Epidermal melanocyte (primary cell): ENCODE measurements around the gene PRKCE.

Experiments used
- DNase-seq: peaks from one replicate; pipeline ENCODE4 v3.0.0; 2011; ENCODE audit warnings: low spot score; ENCODE audit not compliant: insufficient read length

The PRKCE gene

GRCh38 chr2:46010223-46010924 is 358.9 kb downstream of the PRKCE start:
- DNase-seq, result no peak

GRCh38 chr2:46010925-46011490 is 359.5 kb downstream of the PRKCE start:
- DNase-seq, result peak; percentile 37

GRCh38 chr2:46012618-46013240 is 361.3 kb downstream of the PRKCE start:
- DNase-seq, result no peak

- no peak for DNase-seq
These were observed 362.3 kb downstream of the PRKCE start for GRCh38 chr2:46013726-46014125.

- DNase-seq, result peak; percentile 72
These were observed 363.6 kb downstream of the PRKCE start for GRCh38 chr2:46014911-46015654.

- DNase-seq, result no peak
These were observed 364.2 kb downstream of the PRKCE start for GRCh38 chr2:46015671-46016070.

- DNase-seq, result no peak
These were observed 364.6 kb downstream of the PRKCE start for GRCh38 chr2:46016091-46016490.

GRCh38 chr2:46018773-46019591 is 367.5 kb downstream of the PRKCE start:
- DNase-seq, result no peak

- DNase-seq, result no peak
These were observed 368.9 kb downstream of the PRKCE start for GRCh38 chr2:46020416-46020815.

GRCh38 chr2:46023165-46023854 is 371.8 kb downstream of the PRKCE start:
- no peak for DNase-seq

GRCh38 chr2:46024146-46024779 is 372.8 kb downstream of the PRKCE start:
- no peak for DNase-seq

- no peak for DNase-seq
These were observed 373.6 kb downstream of the PRKCE start for GRCh38 chr2:46025081-46025480.

GRCh38 chr2:46025676-46026075 is 374.2 kb downstream of the PRKCE start:
- DNase-seq, result no peak

- DNase-seq, result no peak
These were observed 375.0 kb downstream of the PRKCE start for GRCh38 chr2:46026431-46026830.

GRCh38 chr2:46029332-46029811 is 377.9 kb downstream of the PRKCE start:
- no peak for DNase-seq

- DNase-seq, result no peak
These were observed 378.9 kb downstream of the PRKCE start for GRCh38 chr2:46030330-46030729.

GRCh38 chr2:46032161-46032813 is 380.8 kb downstream of the PRKCE start:
- no peak for DNase-seq

- no peak for DNase-seq
These were observed 381.5 kb downstream of the PRKCE start for GRCh38 chr2:46032996-46033395.

GRCh38 chr2:46034535-46034934 is 383.1 kb downstream of the PRKCE start:
- DNase-seq, result no peak

GRCh38 chr2:46036929-46037328 is 385.5 kb downstream of the PRKCE start:
- DNase-seq, result no peak
